HG02885 (cell line): Measurements from ENCODE around the gene CCDC82.
"Not testable (repeated sequence)": the region's sequence is repeated elsewhere in the genome, so short reads cannot be mapped to it uniquely, and the experiment has no call there.

Source experiments
- ATAC-seq: cut with Tn5 transposase; IDR thresholded peaks from one replicate; pipeline ENCODE4 v1.9.1; 2021; ENCODE audit warnings: mild to moderate bottlenecking; ENCODE audit not compliant: unreplicated experiment, poor library complexity

Gene CCDC82

DNA sequence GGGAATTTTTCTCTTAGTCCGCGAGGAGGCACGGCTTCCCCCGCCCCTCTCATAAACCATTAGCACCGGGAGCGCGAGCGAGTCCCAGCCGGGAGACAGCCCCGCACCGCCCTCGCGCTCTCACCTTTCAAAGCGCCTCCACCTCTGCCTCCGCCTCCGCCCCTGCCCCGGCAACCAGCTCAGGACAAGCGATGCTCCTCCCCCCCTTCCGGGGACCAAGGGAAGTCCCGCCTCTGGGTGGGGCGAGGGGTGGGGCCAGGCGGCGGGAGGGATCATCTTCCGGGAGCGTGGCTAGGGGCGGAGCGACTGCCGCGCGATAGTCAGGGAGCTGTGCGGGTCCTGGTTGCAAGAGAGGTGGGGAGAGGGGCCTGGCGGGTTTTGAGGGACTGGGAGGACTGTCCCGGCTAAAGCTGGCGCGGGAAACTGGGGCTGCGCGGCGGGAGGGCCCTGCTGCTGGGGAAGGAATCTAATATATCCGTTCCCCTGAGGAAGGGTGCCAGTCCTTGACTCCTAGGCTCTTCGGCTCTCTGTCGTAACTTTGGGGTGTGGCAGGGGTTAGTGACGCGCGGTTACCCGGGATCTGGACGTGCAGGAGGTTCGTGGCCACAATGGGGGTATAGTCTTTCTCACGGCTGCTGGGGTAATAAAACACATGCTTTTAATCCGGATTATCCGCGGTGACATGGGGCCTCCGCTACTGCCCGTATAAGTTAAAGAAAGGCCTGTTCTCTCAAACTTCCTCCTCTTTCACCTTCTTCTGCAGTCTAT is at the start of gene CCDC82, which contains the start of gene JRKL:
CCDC82 (minus strand) TSS at position 193 of the 768 bp plus-strand sequence. CDS start 5,165 bp downstream, outside the sequence.
JRKL (plus strand) TSS at position 294 of the 768 bp plus-strand sequence. CDS start 637 bp downstream, outside the sequence.
- peak; percentile 94 for ATAC-seq

DNA sequence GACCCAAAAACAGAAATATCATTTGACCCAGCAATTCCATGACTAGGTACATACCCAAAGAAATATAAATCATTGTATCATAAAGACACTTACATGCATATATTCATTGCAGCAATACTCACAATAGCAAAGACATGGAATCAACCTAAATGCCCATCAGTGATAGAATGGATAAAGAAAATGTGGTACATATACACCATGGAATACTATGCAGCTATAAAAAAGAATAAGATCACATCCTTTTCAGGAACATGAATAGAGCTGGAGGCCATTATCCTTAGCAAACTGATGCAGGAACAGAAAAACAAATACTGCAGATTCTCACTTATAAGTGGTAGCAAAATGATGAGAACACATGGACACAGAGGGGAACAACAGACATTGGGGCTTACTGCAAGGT is 42.9 kb upstream of the CCDC82 start:
- not testable (repeated sequence) for ATAC-seq

DNA sequence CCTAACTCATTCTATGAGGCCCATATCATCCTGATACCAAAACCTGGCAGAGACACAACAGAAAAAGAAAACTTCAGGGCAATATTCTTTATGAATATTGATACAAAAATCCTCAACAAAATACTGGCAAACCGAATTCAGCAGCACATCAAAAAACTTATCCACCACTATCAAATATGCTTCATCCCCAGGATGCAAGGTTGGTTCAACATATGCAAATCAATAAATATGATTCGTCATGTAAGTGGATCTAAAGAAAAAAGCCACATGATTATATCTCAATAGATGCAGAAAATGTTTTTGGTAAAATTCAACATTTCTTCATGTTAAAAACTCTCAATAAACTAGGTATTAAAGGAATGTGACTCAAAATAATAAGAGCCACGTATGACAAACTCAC is 41.0 kb upstream of the CCDC82 start:
- no peak for ATAC-seq

DNA sequence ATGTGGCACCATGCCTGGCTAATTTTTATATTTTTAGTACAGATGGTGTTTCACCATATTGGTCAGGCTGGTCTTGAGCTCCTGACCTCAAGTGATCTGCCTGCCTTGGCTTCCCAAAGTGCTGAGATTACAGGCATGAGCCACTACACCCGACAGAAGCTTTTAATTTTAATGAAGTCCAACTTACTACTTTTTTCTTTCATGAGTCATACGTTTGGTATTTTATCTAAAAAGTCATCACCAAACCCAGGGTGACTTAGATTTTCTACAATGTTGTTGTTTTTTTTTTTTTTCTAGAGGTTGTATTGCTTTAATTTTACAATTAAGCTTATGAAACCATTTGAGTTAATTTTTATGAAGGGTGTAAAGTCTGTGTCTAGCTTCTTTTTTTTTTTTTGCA is 35.0 kb upstream of the CCDC82 start:
- no peak for ATAC-seq

DNA sequence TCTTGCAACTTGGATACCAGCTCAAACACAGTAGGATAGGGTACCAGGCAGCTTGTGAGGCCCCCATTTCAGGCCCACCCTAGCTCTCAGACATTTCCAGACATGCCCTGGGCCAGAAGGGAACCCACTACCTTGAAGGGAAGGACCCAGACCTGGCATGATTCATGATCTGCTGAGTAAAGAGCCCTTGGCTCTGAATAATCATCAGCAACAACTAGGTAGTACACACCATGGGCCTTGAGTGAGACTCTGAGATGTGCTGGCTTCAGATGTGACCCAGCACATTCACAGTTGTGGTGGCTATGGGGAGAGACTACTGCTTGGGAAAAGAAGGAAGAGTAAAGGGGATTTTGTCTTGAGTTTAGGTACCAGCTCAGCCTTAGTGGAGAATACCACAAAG is 23.7 kb upstream of the CCDC82 start:
- ATAC-seq = no peak

DNA sequence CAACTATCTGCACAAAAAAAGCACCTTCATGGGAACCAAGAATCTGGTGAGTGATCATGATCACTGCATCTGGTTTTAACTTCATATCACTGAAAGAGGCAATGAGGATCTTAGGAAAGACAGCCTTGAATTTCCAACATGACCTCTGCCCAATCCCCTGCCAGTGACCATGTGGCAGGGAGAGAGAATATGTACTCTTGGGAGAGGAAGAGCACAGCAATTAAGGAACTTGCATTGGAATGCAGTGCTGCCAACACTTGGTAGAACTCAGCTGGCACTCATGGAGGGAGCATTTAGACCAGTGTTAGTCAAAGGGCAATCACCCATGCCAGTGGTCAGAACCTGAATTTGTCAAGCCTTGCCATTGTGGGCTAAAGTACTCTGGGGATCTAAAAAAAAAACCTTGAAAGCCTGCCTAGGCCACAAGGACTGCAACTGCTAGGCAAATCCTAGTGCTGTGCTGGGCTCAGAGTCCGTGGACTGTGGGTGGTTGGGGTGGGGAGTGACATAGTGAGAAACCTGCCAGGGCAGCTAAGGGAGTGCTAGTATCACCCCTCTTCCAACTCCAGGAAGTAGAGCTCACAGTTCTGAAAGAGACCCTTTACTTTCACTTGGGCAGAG is 23.2 kb upstream of the CCDC82 start:
- no peak for ATAC-seq

DNA sequence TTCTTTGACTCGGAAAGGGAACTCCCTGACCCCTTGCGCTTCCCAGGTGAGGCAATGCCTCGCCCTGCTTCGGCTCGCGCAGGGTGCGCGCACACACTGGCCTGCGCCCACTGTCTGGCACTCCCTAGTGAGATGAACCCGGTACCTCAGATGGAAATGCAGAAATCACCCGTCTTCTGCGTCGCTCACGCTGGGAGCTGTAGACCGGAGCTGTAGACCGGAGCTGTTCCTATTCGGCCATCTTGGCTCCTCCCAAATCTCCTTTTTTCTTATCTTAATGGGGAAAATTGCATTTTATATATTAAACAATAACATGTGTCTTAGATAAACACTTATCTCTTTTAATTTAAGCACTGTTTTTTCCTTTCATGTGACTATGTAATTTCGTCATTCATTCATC is 21.7 kb upstream of the CCDC82 start:
- ATAC-seq = not testable (repeated sequence)

DNA sequence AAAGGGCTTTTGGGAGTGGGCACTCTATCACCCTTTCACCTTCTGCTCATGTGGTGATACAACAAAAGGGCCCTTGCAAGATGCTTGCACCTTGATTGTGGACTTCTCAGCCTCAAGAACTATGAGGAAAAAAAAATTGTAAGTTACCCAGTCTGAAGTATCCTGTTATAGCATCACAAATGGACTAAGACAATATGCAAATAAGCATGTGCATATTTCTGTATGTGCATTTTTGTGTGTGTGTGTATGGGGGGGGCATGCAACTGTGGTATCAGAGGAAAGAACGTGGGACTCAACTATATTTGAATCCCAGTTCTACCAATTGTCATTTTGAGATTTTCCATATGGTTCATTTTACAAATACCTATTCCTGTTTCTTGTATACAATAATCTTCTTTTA is 11.0 kb upstream of the CCDC82 start:
- ATAC-seq = no peak

DNA sequence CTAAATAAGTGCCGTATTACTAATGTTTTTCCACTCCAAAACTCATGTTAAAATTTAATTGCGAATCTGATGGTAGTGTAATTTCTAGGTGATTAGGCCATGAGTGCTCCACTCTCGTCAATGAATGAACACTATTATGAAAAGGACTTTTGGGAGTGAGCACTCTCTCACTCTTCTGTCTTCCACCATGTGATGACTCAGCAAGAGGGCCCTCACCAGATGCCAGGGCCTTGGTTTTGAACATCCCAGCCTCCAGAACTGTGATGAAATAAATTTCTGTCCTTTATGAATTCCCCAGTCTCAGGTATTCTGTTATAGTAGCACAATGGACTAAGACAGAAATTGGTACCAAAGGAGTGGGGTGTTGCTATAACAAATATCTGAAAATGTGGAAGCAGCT is 8.2 kb upstream of the CCDC82 start:
- no peak for ATAC-seq

DNA sequence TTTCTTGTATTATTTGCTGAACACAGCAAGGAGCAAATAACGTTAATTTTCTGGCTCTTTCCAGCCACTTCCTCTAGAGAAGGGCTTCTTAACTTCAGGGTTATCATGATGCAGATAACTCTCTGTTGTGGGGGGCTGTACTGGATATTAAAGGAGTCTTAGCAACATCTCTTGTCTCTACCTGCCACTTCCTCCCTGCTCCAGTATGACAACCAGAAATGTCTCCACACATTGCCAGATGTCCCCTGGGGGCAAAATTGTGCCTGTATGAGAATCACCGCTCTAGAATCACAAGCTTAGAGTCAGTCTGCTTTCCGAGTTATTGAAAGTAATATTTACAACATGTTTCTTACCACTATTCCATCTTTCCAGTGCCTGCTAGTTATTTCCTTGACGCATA is 6.9 kb upstream of the CCDC82 start:
- ATAC-seq = no peak

DNA sequence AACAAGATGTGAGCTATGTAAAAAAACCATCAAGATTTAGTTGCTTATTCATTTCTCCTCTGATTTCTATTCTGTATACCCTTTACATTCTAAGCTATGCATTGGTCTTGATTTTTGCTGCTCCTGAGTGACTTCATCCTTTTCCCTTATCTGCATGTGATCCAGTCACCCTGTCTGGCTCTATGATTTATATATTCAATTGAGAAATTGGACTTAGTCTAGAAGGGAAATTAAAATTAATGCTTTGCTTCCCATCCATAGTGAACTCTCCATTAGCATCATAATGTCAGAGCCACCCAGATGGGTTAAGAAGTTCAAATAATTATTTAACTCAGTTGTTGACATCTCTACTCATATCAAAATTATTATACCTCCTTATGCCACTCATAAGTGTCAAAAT is 5.1 kb upstream of the CCDC82 start:
- no peak for ATAC-seq

DNA sequence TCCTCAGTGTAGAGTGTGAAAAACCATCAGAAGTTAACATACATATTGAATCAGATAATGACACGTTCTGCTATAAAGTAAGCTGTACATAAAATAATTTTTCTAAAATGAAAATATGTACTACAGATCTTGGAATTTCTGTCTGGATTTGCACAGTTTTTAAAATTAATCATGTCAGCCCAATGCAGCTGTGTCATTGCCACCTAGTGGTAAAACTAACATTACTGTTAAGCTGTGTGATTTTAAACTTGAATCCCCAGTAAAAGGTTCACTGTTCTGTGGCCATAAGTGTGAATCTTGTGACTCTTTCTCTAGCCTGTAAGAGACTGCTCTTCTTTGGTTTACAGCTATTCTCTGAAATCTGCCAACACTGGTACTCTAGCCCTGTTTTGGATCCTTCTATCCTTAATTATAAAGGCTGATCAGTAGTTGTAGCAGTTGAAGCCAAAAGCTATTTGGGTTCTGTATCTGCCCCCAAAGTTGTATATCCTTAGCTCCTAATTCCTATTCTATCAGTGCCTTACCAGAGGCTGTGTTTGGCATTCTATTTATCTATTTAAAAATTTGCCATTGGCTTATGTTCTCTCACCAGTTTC is 4.1 kb upstream of the CCDC82 start:
- peak; percentile 13 for ATAC-seq

DNA sequence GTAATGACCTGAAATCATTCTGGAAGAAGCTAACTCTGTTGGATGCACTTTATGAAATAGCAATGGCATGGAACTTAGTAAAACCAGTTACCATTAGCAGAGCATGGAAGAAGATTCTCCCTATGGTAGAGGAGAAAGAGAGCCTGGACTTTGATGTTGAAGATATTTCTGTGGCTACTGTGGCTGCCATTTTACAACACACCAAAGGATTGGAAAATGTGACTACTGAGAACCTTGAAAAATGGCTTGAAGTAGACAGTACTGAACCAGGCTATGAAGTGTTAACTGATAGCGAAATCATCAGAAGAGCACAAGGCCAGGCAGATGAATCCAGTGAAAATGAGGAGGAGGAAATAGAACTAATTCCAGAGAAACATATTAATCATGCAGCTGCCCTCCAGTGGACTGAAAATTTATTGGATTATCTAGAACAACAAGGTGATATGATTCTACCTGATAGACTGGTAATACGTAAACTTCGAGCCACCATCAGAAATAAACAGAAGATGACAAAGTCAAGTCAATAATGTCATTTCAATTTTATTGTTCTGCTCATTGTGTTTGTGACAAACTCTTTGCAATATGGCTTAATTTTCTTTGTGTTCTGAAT is 2.1 kb upstream of the CCDC82 start:
- no peak for ATAC-seq

DNA sequence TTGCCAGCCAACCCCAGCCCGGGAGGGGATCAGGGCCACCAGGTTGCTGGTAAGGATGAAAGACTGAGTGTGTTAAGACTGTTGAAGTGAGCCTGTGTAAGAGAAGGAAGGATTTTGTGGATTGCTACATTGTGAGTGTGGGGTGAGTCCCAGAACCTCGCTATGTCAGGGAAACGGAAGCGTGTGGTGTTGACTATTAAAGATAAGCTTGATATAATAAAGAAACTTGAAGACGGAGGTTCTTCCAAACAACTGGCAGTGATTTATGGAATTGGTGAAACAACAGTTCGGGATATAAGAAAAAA is 728 bp upstream of the CCDC82 start:
- ATAC-seq = no peak

DNA sequence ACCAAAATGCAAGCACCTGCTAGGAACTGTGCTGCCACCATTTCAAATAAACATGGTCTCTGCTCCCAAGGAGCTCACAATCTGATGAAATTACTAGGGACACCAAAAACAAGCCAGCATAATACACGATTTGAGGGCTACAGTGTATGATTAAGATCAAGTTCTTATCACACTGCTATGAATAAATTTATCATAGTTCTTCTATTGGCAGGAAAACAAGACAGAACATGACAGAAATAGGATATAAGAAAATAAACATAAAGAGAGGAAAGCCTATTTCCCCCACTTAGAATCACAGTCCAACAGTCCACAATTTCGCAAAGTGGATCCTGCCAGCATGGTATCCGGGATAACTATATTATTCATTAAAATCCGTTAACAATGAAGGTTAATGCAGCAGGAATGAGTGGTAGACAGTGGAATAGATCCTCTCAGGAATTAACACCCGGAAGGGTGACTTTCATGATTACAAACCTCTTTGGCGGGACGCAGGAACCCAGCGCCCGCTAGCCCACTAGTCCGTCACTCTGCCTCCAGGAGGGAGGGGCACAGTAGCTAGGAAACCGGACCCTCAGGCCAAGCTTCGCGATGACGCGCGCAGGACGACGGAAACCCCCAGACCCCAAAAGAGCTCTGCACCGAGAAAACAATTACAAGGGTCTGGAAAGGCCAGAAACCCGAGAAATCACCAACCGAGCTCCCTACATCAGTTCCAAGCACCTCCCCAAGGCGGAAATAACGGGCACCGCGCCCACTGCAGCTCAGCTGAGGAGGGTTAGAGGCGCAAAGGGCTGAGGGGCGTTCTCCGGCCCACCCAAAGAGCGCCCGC is 607 bp downstream of the CCDC82 start:
- peak; percentile 46 for ATAC-seq

DNA sequence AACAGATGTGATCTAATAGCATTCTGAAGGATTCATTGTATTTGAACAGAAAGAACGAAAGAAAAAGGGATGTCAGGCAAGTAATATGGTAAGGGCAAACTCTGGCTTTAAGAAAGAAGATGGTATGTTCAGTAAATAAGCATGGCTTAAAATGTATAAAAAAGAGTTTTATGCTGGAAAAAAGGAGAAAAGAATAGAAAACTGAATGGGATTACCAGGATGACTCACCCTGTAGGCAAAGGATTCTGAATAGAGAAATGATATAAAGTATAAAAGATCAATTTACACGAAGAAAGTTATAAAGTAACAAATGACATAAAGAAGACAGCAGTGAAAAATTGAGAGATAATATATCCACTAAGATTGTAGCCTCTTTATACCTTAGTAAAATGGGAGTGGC is 4.5 kb downstream of the CCDC82 start:
- no peak for ATAC-seq

DNA sequence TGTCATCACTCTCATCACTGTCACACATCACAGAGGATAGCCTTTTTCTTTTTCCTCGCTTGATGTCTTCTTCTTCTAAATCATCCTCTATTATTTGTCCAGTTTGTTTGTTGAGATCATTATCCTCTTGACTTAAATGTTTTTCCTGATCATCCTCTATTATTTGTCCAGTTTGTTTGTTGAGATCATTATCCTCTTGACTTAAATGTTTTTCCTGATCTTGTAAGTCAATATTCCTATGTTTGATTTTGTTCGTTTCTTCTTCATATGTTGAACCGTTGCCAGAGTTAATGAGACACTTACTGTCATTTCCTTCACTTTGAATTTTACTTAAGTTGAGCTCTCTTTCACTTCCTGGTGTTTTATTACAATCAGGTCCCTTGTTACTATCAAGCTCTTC is 5.6 kb downstream of the CCDC82 start:
- ATAC-seq = no peak

DNA sequence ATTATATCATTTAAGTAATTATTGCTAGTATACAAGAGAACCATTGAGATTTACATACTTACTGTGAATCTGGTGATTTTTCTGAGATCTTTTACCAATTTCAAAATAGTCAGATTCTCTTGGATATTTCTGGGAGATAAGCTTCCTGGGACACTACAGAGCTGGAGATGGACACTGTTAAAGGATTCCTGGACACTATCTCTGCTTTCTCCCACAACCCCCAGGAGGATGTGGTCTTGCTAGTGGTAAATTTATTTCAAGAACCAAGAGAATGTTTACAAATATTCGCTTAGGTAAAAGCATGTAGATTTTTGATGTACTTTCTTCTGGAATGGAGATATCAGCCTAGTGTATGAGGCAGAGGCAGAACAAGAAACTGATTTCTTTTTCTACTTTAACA is 12.9 kb downstream of the CCDC82 start:
- no peak for ATAC-seq

DNA sequence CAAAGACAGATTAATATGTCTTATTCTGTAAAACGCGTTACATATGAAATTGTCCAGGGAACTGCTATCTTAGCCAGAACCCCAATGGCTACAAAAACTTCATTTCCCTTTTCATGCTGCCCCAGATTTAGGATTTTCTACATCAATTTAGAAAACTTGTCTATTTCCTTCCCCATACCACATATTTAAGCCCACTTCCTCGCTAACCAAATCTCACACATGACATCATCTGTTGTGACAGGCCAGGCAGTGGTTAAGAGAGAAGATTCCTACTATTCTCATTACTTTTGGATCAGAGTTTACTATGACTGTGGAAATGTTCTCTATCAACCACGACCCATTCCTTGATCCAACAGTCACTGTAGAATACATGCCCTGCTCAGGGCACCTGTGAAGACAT is 15.9 kb downstream of the CCDC82 start:
- ATAC-seq = no peak

DNA sequence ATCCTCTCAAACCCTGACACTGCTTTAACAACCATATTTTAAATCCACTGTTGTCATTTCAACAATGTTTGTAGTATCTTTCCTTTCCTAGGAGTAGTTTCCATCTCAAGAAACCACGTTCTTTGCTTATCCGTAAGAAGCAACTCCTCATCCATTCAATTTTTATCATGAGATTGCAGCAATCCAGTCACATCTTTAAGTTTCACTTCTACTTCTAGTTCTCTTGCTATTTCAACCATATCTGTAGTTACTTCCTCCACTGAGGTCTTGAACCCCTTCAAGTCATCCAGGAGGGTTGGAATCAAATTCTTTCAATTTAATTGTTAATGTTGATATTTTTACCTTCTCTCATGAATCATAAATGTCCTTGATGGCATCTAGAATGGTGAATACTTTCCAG is 22.4 kb downstream of the CCDC82 start:
- no peak for ATAC-seq
